Fibroblast of lung (primary cell): ENCODE data around the gene DCAF5. TPM values are rescaled to one million over a fixed set of nuclear protein-coding genes. Genes with fewer than 3 reads are reported as not detected.

Experiments used
- DNase-seq, 2 donors: peaks; one replicate each; pipeline versions ENCODE4 v3.0.0 to v3.0.0-alpha.2; 2010; ENCODE audit warnings: low read depth in 2 of 2
- H2AFZ ChIP-seq: 2 replicates; pipeline ENCODE4 v1.5.1; 2012; ENCODE audit warnings: low read length, control low read depth, inconsistent platforms
- H3K27ac ChIP-seq: 2 replicates; pipeline ENCODE4 v1.5.1; 2011; ENCODE audit warnings: low read length, control low read depth; ENCODE audit not compliant: insufficient read depth
- H3K27me3 ChIP-seq: 2 replicates; pipeline ENCODE4 v1.5.1; 2011; ENCODE audit warnings: mild to moderate bottlenecking, low read length; ENCODE audit not compliant: control insufficient read depth, insufficient read depth
- H3K36me3 ChIP-seq: 2 replicates; pipeline ENCODE4 v1.5.1; 2011; ENCODE audit warnings: low read length; ENCODE audit not compliant: control insufficient read depth, insufficient read depth
- H3K4me1 ChIP-seq: 2 replicates; pipeline ENCODE4 v1.5.1; 2011; ENCODE audit warnings: low read length; ENCODE audit not compliant: control insufficient read depth, insufficient read depth; ENCODE audit errors: extremely low read depth
- H3K4me2 ChIP-seq: 2 replicates; pipeline ENCODE4 v1.5.1; 2011; ENCODE audit warnings: low read length, control low read depth; ENCODE audit not compliant: insufficient read depth; ENCODE audit errors: extremely low read depth
- H3K4me3 ChIP-seq, 4 experiments: fragments of 200-600 bp in 1 of 4; sonication (generic) in 1 of 4; replicated peaks in 1 of 4; 2 replicates each; pipeline ENCODE4 v1.5.1; 2011 to 2016; ENCODE audit warnings: low read length in 4 of 4, low read depth in 3 of 4, mild to moderate bottlenecking in 3 of 4, control low read depth in 2 of 4, inconsistent platforms in 1 of 4, mixed read lengths in 1 of 4; ENCODE audit not compliant: insufficient read depth in 1 of 4; ENCODE audit errors: control extremely low read depth in 1 of 4
- H3K79me2 ChIP-seq: 2 replicates; pipeline ENCODE4 v1.5.1; 2012; ENCODE audit warnings: mild to moderate bottlenecking, low read length, inconsistent platforms; ENCODE audit not compliant: control insufficient read depth, insufficient read depth
- H3K9ac ChIP-seq: 2 replicates; pipeline ENCODE4 v1.5.1; 2011; ENCODE audit warnings: mild to moderate bottlenecking, low read length, control low read depth; ENCODE audit not compliant: insufficient read depth
- H3K9me3 ChIP-seq: 2 replicates; pipeline ENCODE4 v1.5.1; 2012; ENCODE audit warnings: low read depth, low read length; ENCODE audit not compliant: control insufficient read depth, insufficient read depth
- H4K20me1 ChIP-seq: 2 replicates; pipeline ENCODE4 v1.5.1; 2011; ENCODE audit warnings: low read length; ENCODE audit not compliant: control insufficient read depth, insufficient read depth; ENCODE audit errors: extremely low read depth
- EZH2 ChIP-seq: IDR thresholded peaks from 2 replicates; pipeline ENCODE4 v1.5.1; 2012; ENCODE audit warnings: low read length, control low read depth, mild to moderate bottlenecking; ENCODE audit errors: missing control alignments
- polyA plus RNA-seq, 2 donors: library from polyadenylated mRNA; depleted of rRNA in 1 of 2; stranded (reverse) in 1 of 2; unstranded in 1 of 2; fragments of >200 nt; gene quantifications; 2 replicates each; pipeline ENCODE4 v1.2.1, GENCODE V29; 2011 to 2012; ENCODE audit warnings: missing spikeins in 1 of 2
- total RNA-seq: library from RNA; depleted of rRNA; stranded (reverse); fragments of >200 nt; gene quantifications from 2 replicates; pipeline ENCODE4 v1.2.1, GENCODE V29; 2014
- TF ChIP-seq, protein P1 (sequence below), 2 donors: IDR thresholded peaks in 1 of 2; conservative IDR thresholded peaks in 1 of 2; 1 replicate in 1 of 2; 2 replicates in 1 of 2; pipeline ENCODE4 v1.5.1; 2011 to 2012; ENCODE audit warnings: low read length in 2 of 2, control low read depth in 1 of 2, inconsistent platforms in 1 of 2, low read depth in 1 of 2, mild to moderate bottlenecking in 1 of 2

DCAF5 gene
- total and polyA plus RNA-seq, 2 donors (not counting 1 experiment from before 2014, with no cell fraction given): 16.8 to 31.8 TPM

DNA sequence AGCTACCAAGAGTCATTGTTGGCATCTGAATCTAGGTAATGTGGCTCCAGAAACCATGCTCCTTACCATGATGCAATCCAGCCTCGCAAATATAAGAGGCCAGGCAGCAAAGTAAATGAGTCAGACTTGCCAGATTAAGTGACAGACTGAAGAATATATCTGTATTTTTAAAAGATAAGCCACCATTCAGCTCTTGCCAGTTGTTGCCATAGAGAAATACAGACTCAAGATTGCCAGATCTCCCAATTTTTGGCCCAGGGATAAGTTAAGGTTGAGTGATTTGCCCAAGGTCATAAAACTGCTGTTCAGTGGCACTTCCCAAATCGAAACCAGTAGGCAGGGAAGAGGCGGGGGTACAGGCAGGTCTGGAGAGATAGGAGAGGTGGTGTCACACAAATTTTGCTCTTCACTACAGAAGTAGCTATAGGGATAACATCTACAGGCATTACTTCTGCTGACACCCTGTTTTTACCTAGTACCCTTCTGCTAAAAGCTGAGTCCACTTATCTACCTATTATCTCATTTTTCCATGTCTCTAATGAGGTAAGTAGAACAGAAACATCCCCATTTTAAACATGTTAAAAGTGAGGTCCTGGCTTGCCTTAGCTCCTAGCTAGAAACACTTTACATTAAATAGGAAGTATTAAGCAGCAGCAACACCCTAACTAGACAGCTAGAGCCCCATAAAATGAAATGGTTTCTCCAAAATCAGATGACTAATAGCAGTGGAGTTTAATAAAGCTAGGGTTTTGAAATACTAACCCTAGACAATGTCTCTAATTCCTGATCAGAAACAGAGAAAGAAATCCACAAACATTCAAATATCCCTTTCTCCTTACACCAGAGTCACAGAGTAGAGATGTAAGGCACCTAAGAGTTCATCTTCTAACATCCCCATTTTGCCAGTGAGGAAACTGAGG is 19.5 kb downstream of the DCAF5 start:
- Histone ChIP-seq H3K9ac (no peak overlapping the region), H2AFZ (no peak overlapping the region), H3K4me3 (peak overlapping the region in 1 of 4 experiments; percentile 17), H4K20me1 (no peaks in the 10 kb centered on the region), H3K79me2 (peaks cover 13% of the 10 kb centered on the region), H3K27me3 (no peaks in the 10 kb centered on the region), H3K36me3 (no peaks in the 10 kb centered on the region), H3K9me3 (no peaks in the 10 kb centered on the region), H3K4me1 (peaks cover 20% of the 10 kb centered on the region), H3K4me2 (peak overlapping the region; percentile 46), H3K27ac (no peak overlapping the region)
- peak; percentile 77 to 85 for DNase-seq
- TF ChIP-seq EZH2: no peak
- TF ChIP-seq, protein P1, sequence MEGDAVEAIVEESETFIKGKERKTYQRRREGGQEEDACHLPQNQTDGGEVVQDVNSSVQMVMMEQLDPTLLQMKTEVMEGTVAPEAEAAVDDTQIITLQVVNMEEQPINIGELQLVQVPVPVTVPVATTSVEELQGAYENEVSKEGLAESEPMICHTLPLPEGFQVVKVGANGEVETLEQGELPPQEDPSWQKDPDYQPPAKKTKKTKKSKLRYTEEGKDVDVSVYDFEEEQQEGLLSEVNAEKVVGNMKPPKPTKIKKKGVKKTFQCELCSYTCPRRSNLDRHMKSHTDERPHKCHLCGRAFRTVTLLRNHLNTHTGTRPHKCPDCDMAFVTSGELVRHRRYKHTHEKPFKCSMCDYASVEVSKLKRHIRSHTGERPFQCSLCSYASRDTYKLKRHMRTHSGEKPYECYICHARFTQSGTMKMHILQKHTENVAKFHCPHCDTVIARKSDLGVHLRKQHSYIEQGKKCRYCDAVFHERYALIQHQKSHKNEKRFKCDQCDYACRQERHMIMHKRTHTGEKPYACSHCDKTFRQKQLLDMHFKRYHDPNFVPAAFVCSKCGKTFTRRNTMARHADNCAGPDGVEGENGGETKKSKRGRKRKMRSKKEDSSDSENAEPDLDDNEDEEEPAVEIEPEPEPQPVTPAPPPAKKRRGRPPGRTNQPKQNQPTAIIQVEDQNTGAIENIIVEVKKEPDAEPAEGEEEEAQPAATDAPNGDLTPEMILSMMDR (conservative IDR thresholded peaks at IDR 0.05 in 1 of 2, IDR thresholded peaks at IDR 0.05 in 1 of 2; ENCODE audit: low read depth in 1 of 2, low read length in 2 of 2): no peak

DNA sequence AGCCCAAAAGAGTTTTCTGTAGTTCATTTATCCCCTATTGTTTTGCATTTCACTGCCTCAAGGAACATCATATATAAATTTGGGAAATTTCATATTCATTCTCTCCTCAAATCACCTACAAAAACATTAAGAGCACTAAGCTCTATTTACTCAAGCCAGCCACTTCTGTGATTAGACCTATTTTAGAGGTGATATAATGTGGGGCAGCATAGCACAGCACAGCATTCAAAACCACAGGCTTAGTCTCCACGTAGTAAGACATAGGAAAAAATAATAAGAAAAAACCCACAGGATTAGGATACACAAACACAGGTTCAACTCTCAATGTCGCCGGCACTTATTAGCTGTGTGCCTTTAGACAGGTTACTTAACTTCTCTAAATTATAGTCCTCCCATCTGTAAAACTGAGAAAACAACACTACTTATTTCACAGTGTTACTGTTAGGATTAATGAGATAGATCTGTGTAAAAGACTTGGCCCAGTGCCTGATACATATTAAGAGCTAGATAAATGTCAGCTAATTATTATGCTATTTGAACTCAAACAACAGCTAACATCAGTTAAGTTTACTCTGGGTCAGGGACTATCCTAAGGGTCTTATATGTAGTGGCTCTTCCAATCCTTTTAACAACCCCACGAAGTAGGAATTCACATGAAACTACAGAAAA is 20.3 kb downstream of the DCAF5 start:
- Histone ChIP-seq H2AFZ (no peak overlapping the region), H3K4me2 (peak overlapping the region; percentile 46), H3K9ac (no peak overlapping the region), H3K9me3 (no peaks in the 10 kb centered on the region), H3K4me3 (no peak overlapping the region), H3K27ac (no peak overlapping the region), H3K36me3 (no peaks in the 10 kb centered on the region), H3K79me2 (peaks cover 13% of the 10 kb centered on the region), H3K4me1 (peaks cover 14% of the 10 kb centered on the region), H3K27me3 (no peaks in the 10 kb centered on the region), H4K20me1 (no peaks in the 10 kb centered on the region)
- TF ChIP-seq, protein P1 (conservative IDR thresholded peaks at IDR 0.05 in 1 of 2, IDR thresholded peaks at IDR 0.05 in 1 of 2; ENCODE audit: low read depth in 1 of 2, low read length in 2 of 2): no peak
- no peak for TF ChIP-seq EZH2
- DNase-seq: peak in 1 of 2 donors; percentile 72

DNA sequence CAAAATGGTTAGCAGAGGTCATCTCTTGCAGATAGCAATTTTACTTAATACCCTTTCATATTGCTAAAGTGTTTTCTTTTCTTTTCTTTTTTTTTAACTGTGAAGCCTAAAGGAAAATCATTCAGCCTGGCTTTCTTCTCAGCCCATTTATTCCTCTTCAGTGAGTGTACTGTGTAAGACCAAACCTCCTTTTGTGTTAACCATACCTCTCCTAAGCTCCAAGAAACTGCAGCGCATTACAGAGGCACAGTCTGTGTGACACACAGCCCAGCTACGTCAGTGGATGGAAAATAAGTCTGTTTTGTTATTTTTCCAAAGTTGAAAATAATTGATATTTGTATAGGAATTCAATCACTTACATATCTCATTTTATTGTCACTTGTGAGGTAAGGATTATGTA is 21.7 kb downstream of the DCAF5 start:
- TF ChIP-seq, protein P1 (conservative IDR thresholded peaks at IDR 0.05 in 1 of 2, IDR thresholded peaks at IDR 0.05 in 1 of 2; ENCODE audit: low read depth in 1 of 2, low read length in 2 of 2): no peak
- no peak for TF ChIP-seq EZH2
- no peak overlapping the region for H3K9ac ChIP-seq
- no peaks in the 10 kb centered on the region for H4K20me1 ChIP-seq
- H2AFZ ChIP-seq: no peak overlapping the region
- no peaks in the 10 kb centered on the region for H3K27me3 ChIP-seq
- H3K79me2 ChIP-seq: peaks cover 21% of the 10 kb centered on the region
- H3K36me3 ChIP-seq: no peaks in the 10 kb centered on the region
- H3K4me3 ChIP-seq: no peak overlapping the region
- no peak overlapping the region for H3K27ac ChIP-seq
- no peak overlapping the region for H3K4me2 ChIP-seq
- peaks cover 12% of the 10 kb centered on the region for H3K4me1 ChIP-seq
- peak in 1 of 2 donors; percentile 13 for DNase-seq
- no peaks in the 10 kb centered on the region for H3K9me3 ChIP-seq
